CD4-positive, alpha-beta T cell treated with Interleukin-6 for 4 hours (primary cell): Measurements from ENCODE around the gene MIF4GD.
A peak's percentile ranks its signal among the peaks of the same experiment; 100 is the strongest.
"Not testable (repeated sequence)": the region's sequence is repeated elsewhere in the genome, so short reads cannot be mapped to it uniquely, and the experiment has no call there.

Experiments used
- DNase-seq: peaks from one replicate; pipeline ENCODE4 v3.0.0-alpha.2; 2020; ENCODE audit warnings: mixed read lengths

MIF4GD gene

GRCh38 chr17:75257228-75257627 lies 13.8 kb downstream of the MIF4GD start:
- not testable (repeated sequence) for DNase-seq

- not testable (repeated sequence) for DNase-seq
Observed at GRCh38 chr17:75255954-75256698, 14.9 kb downstream of the MIF4GD start.

- DNase-seq, result no peak
Observed at GRCh38 chr17:75252039-75252816, 18.8 kb downstream of the MIF4GD start.

DNA sequence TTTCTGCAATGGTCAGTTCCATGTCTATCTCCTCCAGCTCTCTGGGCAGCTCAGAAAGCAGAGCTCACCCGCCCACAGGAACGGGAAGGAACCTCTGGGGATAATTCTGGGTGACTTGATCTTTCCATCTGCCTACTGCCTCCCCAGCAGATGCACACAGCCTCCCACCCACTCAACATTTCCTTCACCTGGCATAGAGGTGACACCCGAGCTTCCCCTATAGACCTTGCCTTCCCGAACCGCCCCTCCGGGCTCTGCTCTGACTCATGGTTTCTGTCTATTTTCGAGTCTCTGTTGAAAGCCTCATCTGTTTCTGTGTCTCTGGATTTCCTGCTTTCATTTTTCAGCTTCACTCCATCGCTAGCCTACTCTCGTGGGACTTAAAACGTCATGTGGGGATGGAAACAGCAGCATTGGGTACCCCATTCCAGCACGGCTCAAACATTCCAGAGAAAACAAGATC lies 21.0 kb downstream of the MIF4GD start:
- DNase-seq, result peak; percentile 81

DNA sequence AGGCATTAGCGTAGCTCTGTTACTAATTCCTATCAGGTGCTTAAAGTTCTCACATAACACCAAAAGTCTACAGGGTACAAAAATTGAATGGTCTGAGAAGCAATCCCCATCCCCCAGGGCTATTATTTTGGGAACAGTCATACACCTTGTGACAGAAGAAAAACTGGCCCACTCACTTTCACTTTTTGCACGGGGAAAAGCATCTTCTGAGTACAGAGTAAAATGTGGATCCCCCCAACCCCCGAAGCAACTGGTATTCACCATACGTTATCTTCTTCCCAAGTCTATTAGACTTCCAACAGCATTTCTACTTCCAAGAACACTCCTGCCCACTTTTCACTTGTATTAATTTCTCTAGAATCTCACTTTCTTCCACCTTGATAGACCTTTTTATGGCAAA lies 21.5 kb downstream of the MIF4GD start:
- DNase-seq, result no peak

DNA sequence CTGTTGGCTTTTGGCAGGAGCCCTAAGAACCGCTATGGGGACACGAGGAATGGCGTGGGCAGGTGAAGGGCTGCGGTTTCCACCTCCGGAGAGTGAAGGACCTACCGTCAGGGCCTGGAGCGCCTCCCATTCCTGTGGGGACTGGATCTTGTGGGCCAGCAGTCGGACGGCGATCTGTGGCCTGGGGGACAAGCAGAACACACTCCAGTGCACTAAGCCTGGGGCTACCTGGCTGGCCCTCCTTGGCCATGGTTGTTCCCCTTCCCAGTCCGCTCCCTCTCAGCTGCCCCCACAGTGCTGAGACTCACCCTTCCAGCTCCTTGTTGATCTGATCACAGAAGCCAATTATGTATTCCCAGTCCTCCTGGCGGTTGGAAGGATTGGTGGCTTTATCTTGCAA lies 24.6 kb downstream of the MIF4GD start:
- no peak for DNase-seq

- DNase-seq, result no peak
Observed at GRCh38 chr17:75245011-75245410, 26.0 kb downstream of the MIF4GD start.

GRCh38 chr17:75244133-75244866 lies 26.7 kb downstream of the MIF4GD start:
- DNase-seq, result no peak

- no peak for DNase-seq
Observed at GRCh38 chr17:75242461-75243042, 28.5 kb downstream of the MIF4GD start.

DNA sequence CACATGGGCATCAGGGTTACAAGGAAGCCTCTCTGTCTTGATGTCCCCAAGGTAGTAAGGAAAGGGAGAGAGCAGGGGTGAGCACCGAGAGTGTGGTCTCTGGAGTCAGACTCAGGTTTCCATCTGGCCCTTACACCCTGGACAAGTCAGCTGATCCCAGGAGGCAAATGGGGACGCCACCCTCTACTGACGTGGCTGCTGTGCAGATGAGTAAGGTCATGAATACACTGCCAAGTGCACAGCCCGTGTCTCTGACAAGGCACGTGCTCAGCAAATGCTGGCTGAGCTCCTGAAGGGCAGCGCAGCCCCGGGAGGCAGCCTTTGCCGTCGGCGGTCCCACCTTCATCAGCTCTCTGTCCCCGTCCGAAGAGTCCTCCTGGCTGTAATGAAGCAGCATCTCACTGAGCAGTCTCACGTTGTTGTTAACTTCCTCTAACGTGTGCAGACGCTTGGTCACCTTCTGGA lies 29.0 kb downstream of the MIF4GD start:
- DNase-seq, result no peak

DNA sequence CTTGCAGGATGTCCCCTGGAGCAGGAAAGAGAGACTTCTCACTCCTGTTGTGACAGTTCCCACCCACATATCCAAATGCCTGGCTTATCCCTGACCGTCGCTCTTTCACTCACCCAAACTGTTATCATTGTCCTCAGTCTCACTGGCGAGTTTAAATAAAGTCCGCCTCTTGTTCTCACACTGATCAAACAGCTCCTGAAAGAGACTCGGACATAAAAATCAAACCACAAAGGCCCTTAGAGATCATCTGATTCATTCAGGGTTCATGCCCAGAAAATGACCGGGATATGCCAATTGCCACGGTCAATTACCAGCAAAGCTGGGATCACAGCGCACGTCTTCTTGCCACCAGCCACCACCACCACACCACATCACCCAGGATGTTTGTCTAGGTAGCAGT lies 29.5 kb downstream of the MIF4GD start:
- DNase-seq, result no peak

- no peak for DNase-seq
Observed at GRCh38 chr17:75241143-75241430, 29.9 kb downstream of the MIF4GD start.

GRCh38 chr17:75240394-75241142 lies 30.5 kb downstream of the MIF4GD start:
- peak; percentile 49 for DNase-seq

DNA sequence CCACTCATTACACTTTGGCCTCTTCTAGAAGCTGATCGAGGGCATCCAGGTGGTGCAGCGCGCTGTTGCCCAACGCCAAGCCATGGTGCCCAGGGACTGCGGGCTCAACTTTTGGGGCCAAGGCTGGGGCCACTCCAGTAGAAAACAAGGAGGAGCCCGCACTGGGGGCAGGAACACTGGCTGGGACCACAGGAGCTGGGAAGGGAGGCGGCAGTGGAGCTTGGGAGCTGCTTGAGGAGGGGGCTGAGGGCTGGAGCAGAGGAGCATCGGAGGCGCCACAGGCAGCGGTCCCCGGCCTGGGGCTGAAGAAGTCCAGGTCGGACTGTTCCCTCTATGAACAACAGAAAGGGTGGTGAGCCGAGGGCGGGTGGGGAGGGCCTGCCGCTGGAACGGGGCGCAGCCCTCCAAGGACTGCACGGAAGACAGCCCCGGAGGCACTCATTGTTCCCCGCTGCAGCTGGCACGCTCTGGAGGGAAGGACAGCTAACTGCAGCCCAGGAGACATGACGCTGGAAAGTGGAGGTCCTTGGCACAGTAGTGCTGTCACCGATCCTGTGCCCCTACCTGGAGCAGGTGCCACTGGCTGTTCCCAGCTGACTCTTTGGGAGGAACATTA lies 31.1 kb downstream of the MIF4GD start:
- no peak for DNase-seq

GRCh38 chr17:75239214-75239613 lies 31.8 kb downstream of the MIF4GD start:
- DNase-seq, result no peak

- peak; percentile 68 for DNase-seq
Observed at GRCh38 chr17:75238684-75239191, 32.3 kb downstream of the MIF4GD start.

- DNase-seq, result no peak
Observed at GRCh38 chr17:75238020-75238580, 32.9 kb downstream of the MIF4GD start.

DNA sequence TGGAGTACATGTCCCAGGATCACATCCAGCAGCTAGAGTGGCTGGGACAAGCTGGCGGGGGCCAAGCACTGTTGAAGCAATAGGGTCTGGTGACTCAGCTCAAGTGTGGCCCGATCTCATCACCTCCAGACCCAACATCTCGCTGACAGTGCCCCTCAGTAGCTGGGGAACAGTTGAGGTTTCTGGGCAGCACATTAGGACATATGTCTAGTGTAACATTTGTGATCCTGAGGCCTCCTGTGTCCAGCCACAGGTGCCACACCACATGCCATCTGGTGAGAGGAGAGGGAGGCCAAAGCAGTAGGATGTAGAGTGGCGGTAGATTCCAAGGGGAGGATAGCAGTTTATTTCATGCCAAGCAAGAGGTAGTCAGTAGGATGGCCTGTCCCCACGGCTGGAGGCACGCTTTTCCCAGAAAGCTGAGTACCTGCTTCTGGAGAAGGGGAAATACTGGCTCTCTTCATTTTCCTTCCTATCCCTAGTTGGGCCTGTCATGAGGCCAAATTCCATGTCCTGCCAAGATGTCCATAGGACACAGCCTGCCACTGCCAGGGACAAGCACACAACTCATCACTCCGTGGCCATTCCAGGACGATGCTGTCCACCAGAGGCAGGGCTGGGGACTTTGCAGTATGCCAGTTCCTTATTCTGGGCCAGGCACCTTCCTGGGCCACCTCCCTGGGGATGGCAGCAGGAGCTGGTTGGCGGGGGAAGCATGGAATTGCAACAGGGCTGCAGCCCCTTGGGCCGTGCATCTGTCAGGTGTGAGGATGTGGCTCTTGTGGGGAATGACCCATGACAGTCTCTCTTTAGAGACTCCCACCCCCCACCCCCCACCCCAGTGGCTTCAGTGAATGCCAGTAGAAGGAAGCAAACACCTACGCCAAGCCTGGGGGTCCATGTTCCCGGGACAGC lies 33.7 kb downstream of the MIF4GD start:
- no peak for DNase-seq

DNA sequence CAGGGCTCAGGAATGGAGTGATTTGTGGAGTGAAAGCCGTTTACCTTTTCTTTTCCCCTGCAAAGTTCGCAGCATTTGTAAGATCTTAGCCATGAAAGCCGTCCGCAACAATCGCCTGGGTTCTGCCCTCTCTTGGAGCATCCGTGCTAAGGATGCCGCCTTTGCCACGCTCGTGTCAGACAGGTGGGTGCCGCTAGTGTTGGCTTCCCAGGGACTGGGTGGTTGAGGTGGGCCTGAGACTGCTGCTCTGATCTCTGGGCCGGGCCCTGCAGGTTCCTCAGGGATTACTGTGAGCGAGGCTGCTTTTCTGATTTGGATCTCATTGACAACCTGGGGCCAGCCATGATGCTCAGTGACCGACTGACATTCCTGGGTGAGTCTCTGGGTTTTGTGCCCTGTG lies 38.2 kb downstream of the MIF4GD start:
- DNase-seq, result no peak

DNA sequence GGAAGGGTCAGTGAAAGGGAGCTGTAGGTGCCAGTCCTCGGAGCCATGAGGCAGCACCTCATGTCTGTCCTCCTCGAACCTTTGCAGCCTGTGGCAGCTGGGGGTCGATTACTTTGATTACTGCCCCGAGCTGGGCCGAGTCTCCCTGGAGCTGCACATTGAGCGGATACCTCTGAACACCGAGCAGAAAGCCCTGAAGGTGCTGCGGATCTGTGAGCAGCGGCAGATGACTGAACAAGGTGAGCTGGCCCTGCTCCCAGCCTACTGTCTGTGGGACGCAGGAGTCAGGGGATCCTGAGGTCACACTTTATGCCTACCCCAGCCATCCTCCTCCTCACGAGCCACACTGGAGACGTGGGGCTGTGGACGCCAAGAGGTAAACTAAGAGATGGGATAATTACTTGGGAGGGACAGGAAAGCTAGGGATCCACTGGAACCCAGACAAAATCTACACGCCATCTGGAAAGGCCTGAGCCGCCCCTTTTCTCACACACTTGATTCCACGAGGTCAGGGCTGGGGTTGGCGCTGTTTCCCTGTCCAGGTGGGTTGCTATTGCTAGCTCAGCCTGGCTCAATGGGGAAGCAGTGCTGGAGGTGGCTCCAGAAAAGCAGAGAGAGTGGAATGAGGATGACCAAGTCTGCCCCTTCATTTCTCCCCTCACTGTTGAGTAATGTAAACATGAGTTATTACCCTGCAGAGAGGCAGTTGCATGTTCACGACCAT lies 39.1 kb downstream of the MIF4GD start:
- no peak for DNase-seq
